ENCODE measurements around the gene RNASE3.
"Not testable (repeated sequence)": the region's sequence is repeated elsewhere in the genome, so short reads cannot be mapped to it uniquely, and the experiment has no call there.

- not testable (repeated sequence) for TF ChIP-seq CTCF, POLR2A (IDR thresholded peaks at IDR 0.05)
Measured at GRCh38 chr14:20891126-20891825, at the start of gene RNASE3.

Data from adrenal gland (tissue), 5 donors.